HepG2 (cell line): ENCODE results near the gene USP5.

Experiments used
- AFF4 ChIP-seq: sonication (generic); formaldehyde crosslinking; IDR thresholded peaks from 2 replicates; pipeline ENCODE4 v1.4.0; 2020; ENCODE audit warnings: missing genetic modification reagents
- ATAD3A ChIP-seq: sonication (generic); formaldehyde crosslinking; IDR thresholded peaks from 2 replicates; pipeline ENCODE4 v1.4.0; 2020; ENCODE audit warnings: missing genetic modification reagents
- CEBPB ChIP-seq: IDR thresholded peaks from 2 replicates; pipeline ENCODE4 v1.6.1; 2011; ENCODE audit warnings: low read depth, low read length, improper control_type of control experiment, borderline replicate concordance
- CREB3 ChIP-seq: sonication (generic); formaldehyde crosslinking; IDR thresholded peaks from 2 replicates; pipeline ENCODE4 v1.5.0; 2020; ENCODE audit warnings: missing genetic modification reagents
- HOXA7 ChIP-seq: sonication (generic); formaldehyde crosslinking; IDR thresholded peaks from 2 replicates; pipeline ENCODE4 v1.8.1; 2022; ENCODE audit warnings: mild to moderate bottlenecking, missing genetic modification reagents, moderate library complexity
- POLR2A ChIP-seq, 2 experiments: IDR thresholded peaks; 2 replicates each; pipeline ENCODE4 v1.6.1; 2011; ENCODE audit warnings: low read depth in 2 of 2, low read length in 2 of 2, mild to moderate bottlenecking in 1 of 2, moderate library complexity in 1 of 2; ENCODE audit not compliant: insufficient read depth in 1 of 2
- SP2 ChIP-seq: sonication (generic); formaldehyde crosslinking; IDR thresholded peaks from 2 replicates; pipeline ENCODE4 v1.5.1; 2020; ENCODE audit warnings: mild to moderate bottlenecking, missing genetic modification reagents
- SSRP1 ChIP-seq: IDR thresholded peaks from 2 replicates; pipeline ENCODE4 v1.6.1; 2016; ENCODE audit warnings: control low read depth
- TCF12 ChIP-seq, 2 experiments: fragments of 450-650 bp in 1 of 2; sonication (generic) in 1 of 2; formaldehyde crosslinking in 1 of 2; IDR thresholded peaks; 2 replicates each; pipeline versions ENCODE4 v1.6.1 to v1.8.0; 2017 to 2022; ENCODE audit warnings: antibody characterized with exemption in 1 of 2, mild to moderate bottlenecking in 1 of 2, missing genetic modification reagents in 1 of 2, moderate library complexity in 1 of 2
- TCF7 ChIP-seq: sonication (generic); IDR thresholded peaks from 2 replicates; pipeline ENCODE4 v1.6.1; 2016; ENCODE audit warnings: antibody characterized with exemption, low read depth

DNA sequence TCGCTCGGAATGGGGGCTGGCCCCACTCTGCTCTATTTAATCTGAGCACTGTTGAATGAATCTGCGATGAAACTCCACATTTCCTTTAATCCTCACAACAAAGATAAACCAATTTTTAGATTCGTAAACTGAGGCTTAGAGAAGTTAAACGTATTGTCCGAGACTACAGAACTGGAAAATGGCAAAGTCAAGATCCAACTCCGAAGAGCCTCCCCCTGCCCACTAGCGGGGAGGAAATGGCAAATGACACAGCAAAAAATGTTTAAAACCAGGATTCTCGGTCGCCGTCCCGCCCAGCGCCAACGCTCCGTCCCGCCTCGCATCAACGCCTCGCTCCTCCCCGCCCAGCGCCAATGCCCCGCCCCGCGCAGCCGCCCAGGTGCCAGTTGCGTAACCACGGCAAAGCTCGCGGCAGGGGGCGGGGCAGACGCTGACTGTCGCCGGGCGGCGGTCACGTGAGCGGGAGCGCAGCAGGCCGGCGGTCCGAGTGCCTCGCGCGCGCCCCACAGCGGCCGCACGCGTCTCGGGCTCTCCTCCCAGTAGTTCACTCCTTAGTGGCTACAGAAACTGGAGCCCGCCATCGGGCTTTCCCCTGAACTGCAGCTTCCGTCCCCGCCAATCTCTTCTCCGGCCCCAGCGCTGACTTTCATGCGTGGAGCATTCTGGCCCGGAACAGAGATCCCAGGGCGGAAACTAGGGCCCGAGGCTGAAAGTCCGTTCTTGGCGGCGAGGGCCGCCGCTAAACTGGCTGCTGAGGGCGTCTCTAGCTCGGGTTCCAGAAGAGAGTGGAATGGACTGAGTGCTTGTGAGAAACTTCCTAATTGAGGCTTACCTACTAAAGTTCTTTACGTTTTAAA is 39.1 kb downstream of the USP5 start:
- TF ChIP-seq SP2 (CRISPR knock-in tag) = peak; percentile 48; the same call in 1 of the 2 replicates
- TF ChIP-seq AFF4 (CRISPR knock-in tag) = 0 out of 2 replicates have a peak, but pooled peaks have one; percentile 53
- TF ChIP-seq CEBPB = peak; percentile 100
- no peak for TF ChIP-seq TCF12 (IDR thresholded peaks at IDR 0.05)
- peak; percentile 61; the same call in 1 of the 2 replicates for TF ChIP-seq TCF12 (CRISPR knock-in tag; IDR thresholded peaks at IDR 0.05)
- peak; percentile 73 to 78 for TF ChIP-seq POLR2A (IDR thresholded peaks at IDR 0.05; ENCODE audit: insufficient read depth in 1 of 2, low read depth in 2 of 2, low read length in 2 of 2)
- TF ChIP-seq SSRP1 (CRISPR knock-in tag) = no peak
- TF ChIP-seq CREB3 = peak; percentile 62; the same call in 1 of the 2 replicates
- no peak for TF ChIP-seq HOXA7 (CRISPR knock-in tag)
- TF ChIP-seq TCF7 = no peak
- TF ChIP-seq ATAD3A = no peak
